ENCODE measurements around the gene VCL. TPM values are rescaled to one million over a fixed set of nuclear protein-coding genes. Genes with fewer than 3 reads are reported as not detected.

Gene VCL
- total RNA-seq, 2 donors from 2014 or later: 173 to 216 TPM

DNA sequence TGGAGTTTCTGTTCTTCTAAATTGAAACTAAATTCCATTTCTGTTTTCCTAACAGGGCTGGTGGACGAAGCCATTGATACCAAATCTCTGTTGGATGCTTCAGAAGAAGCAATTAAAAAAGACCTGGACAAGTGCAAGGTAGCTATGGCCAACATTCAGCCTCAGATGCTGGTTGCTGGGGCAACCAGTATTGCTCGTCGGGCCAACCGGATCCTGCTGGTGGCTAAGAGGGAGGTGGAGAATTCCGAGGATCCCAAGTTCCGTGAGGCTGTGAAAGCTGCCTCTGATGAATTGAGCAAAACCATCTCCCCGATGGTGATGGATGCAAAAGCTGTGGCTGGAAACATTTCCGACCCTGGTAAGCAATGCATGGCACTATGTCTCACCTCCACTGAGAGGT is 107.1 kb downstream of the VCL start:
- Histone ChIP-seq H3K9me3 (no peaks in the 10 kb centered on the region), H3K27me3 (no peaks in the 10 kb centered on the region), H3K36me3 (peaks cover 94% of the 10 kb centered on the region), H3K27ac (no peak overlapping the region), H3K4me1 (no peaks in the 10 kb centered on the region), H3K4me3 (no peak overlapping the region)
- no peak for DNase-seq (ENCODE audit: low spot score)
- TF ChIP-seq, protein P1, sequence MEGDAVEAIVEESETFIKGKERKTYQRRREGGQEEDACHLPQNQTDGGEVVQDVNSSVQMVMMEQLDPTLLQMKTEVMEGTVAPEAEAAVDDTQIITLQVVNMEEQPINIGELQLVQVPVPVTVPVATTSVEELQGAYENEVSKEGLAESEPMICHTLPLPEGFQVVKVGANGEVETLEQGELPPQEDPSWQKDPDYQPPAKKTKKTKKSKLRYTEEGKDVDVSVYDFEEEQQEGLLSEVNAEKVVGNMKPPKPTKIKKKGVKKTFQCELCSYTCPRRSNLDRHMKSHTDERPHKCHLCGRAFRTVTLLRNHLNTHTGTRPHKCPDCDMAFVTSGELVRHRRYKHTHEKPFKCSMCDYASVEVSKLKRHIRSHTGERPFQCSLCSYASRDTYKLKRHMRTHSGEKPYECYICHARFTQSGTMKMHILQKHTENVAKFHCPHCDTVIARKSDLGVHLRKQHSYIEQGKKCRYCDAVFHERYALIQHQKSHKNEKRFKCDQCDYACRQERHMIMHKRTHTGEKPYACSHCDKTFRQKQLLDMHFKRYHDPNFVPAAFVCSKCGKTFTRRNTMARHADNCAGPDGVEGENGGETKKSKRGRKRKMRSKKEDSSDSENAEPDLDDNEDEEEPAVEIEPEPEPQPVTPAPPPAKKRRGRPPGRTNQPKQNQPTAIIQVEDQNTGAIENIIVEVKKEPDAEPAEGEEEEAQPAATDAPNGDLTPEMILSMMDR (IDR thresholded peaks at IDR 0.05): no peak

GRCh38 chr10:74107391-74107790 is 109.5 kb downstream of the VCL start:
- TF ChIP-seq, protein P1 (IDR thresholded peaks at IDR 0.05): no peak
- H3K27ac ChIP-seq: no peak overlapping the region
- H3K36me3 ChIP-seq: peaks cover 98% of the 10 kb centered on the region
- H3K4me1 ChIP-seq: no peaks in the 10 kb centered on the region
- no peak overlapping the region for H3K4me3 ChIP-seq
- H3K9me3 ChIP-seq: no peaks in the 10 kb centered on the region
- no peak for DNase-seq (ENCODE audit: low spot score)
- H3K27me3 ChIP-seq: no peaks in the 10 kb centered on the region

- Histone ChIP-seq H3K4me3 (no peak overlapping the region), H3K36me3 (peaks cover 98% of the 10 kb centered on the region), H3K9me3 (no peaks in the 10 kb centered on the region), H3K4me1 (no peaks in the 10 kb centered on the region), H3K27ac (no peak overlapping the region), H3K27me3 (no peaks in the 10 kb centered on the region)
- TF ChIP-seq, protein P1 (IDR thresholded peaks at IDR 0.05): no peak
- DNase-seq (ENCODE audit: low spot score): no peak
Measured at GRCh38 chr10:74109452-74109851, 111.5 kb downstream of the VCL start.

GRCh38 chr10:74110120-74110519 is 112.2 kb downstream of the VCL start:
- no peaks in the 10 kb centered on the region for H3K27me3 ChIP-seq
- H3K27ac ChIP-seq: no peak overlapping the region
- H3K9me3 ChIP-seq: no peaks in the 10 kb centered on the region
- TF ChIP-seq, protein P1 (IDR thresholded peaks at IDR 0.05): no peak
- no peak for DNase-seq (ENCODE audit: low spot score)
- H3K4me3 ChIP-seq: no peak overlapping the region
- peaks cover 98% of the 10 kb centered on the region for H3K36me3 ChIP-seq
- no peaks in the 10 kb centered on the region for H3K4me1 ChIP-seq

DNA sequence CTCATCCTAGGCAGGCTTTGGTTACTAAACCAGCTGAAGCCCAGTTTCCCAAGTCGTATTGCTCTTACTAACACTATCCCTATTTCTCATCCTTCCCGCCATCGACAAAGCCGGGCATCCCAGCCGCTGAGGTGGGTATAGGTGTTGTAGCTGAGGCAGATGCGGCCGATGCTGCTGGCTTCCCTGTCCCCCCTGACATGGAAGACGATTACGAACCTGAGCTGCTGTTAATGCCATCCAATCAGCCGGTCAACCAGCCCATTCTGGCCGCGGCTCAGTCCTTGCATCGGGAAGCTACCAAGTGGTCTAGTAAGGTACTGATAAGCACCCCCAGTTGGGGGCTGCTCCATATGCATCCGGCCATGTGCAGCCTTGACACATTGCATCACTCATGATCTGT is 113.9 kb downstream of the VCL start:
- Histone ChIP-seq H3K27me3 (no peaks in the 10 kb centered on the region), H3K27ac (no peak overlapping the region), H3K4me1 (no peaks in the 10 kb centered on the region), H3K4me3 (no peak overlapping the region), H3K9me3 (no peaks in the 10 kb centered on the region), H3K36me3 (peaks cover 98% of the 10 kb centered on the region)
- DNase-seq (ENCODE audit: low spot score): no peak
- TF ChIP-seq, protein P1 (IDR thresholded peaks at IDR 0.05): no peak

DNA sequence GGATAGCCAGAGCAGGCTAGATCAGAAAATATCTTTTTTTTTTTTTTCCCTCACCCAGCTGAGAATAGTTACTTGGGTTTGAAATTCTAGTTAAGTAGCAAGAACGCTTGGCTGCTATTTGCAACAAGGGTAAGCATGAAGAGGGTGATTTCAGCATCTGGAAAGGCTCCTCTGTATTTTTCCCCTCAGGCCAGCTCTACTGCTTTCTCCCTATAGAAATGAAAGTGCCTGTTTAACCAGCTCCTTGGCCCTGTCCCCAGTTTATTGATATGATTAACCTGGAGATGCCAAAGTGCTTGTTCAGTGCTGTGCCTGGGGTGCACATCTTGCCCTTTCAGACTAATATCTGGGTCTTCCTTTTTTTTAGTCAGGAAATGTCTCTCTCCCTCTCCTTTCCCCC is 115.6 kb downstream of the VCL start:
- DNase-seq (ENCODE audit: low spot score): no peak
- Histone ChIP-seq H3K4me1 (peaks cover 0 to 5% of the 10 kb centered on the region in 2 donors), H3K27ac (peak overlapping the region; percentile 0 to 15), H3K4me3 (no peak overlapping the region), H3K27me3 (no peaks in the 10 kb centered on the region), H3K9me3 (no peaks in the 10 kb centered on the region), H3K36me3 (peaks cover 100% of the 10 kb centered on the region)
- TF ChIP-seq, protein P1 (IDR thresholded peaks at IDR 0.05): no peak

All from right atrium auricular region (tissue), 2 donors.